ENCODE measurements around the gene VCAM1. TPM values are rescaled to one million over a fixed set of nuclear protein-coding genes. Genes with fewer than 3 reads are reported as not detected.

Gene VCAM1
- total RNA-seq, 1 experiment from 2014 or later: 2.0 TPM

DNA sequence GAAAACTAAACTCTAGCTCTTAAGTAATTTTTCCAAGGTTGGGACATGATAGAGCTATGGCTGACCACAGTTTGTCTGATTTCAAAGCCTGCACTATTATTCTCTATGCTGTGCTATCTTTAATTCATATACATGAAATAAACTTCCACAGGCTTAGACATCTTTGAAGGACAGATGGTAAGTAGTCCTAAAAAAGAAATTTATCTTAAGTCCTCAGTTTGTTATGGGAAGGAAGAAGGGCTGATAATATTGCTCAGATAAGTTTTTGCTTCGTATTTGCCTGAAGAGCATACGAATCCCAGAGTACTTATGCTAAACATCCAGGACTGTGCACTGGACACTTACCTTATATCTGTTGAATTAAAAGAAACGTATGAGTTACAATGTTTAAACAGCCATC, 39.6 kb downstream of the VCAM1 start:
- Histone ChIP-seq H3K4me1 (ENCODE audit: insufficient read depth, low read length, poor library complexity, severe bottlenecking) (no peaks in the 10 kb centered on the region), H3K36me3 (ENCODE audit: insufficient read depth, low read length, poor library complexity, severe bottlenecking) (no peaks in the 10 kb centered on the region), H3K4me3 (ENCODE audit: low read depth, low read length, poor library complexity, severe bottlenecking) (no peak overlapping the region), H3K27me3 (replicated peaks; ENCODE audit: insufficient read depth, low read depth, low read length, poor library complexity) (no peaks in the 10 kb centered on the region), H3K9me3 (ENCODE audit: low read depth, low read length, poor library complexity, severe bottlenecking) (no peaks in the 10 kb centered on the region), H3K27ac (ENCODE audit: low read depth, low read length, poor library complexity, severe bottlenecking) (no peak overlapping the region)
- TF ChIP-seq EZH2 (IDR thresholded peaks at IDR 0.05; ENCODE audit: borderline replicate concordance, low read depth, low read length, poor library complexity, severe bottlenecking): no peak
- BruUV-seq (replicated peaks): no TSS peak
- no peak for DNase-seq (ENCODE audit: low spot score)
- POLR2A ChIA-PET (ENCODE audit: low non-redundant PET): no interaction called here
- intact Hi-C loops (cut with micrococcal nuclease; ENCODE audit: unreplicated experiment): no loop called here
- CTCF ChIA-PET: no interaction called here

DNA sequence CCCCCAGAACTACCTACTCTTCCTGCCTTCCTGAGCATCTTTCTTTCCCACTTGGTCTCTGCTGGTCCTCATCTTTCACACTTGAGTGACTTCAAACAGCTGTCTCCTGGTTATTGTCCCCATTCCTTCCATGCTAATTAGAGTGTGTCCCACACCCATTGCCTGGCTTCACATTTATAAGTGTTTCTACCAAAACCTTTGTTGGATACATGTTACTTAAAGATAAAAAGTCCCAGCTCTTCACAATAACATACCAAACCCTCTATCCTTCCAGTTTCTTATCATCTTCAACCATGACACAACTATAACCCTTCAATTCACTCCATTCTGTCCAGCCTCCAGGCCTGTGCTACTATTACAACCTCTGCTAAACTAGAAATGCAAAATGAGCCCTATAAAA, 41.0 kb downstream of the VCAM1 start:
- no peaks in the 10 kb centered on the region for H3K9me3 ChIP-seq (ENCODE audit: low read depth, low read length, poor library complexity, severe bottlenecking)
- DNase-seq (ENCODE audit: low spot score): no peak
- intact Hi-C loops (cut with micrococcal nuclease; ENCODE audit: unreplicated experiment): no loop called here
- no peak overlapping the region for H3K27ac ChIP-seq (ENCODE audit: low read depth, low read length, poor library complexity, severe bottlenecking)
- CTCF ChIA-PET: interaction anchor here (0.6 kb wide), 1 partner anchor 17 kb away, joined by 11 read pairs; no protein-coding TSS in a partner anchor
- H3K4me3 ChIP-seq (ENCODE audit: low read depth, low read length, poor library complexity, severe bottlenecking): no peak overlapping the region
- TF ChIP-seq, protein P1, sequence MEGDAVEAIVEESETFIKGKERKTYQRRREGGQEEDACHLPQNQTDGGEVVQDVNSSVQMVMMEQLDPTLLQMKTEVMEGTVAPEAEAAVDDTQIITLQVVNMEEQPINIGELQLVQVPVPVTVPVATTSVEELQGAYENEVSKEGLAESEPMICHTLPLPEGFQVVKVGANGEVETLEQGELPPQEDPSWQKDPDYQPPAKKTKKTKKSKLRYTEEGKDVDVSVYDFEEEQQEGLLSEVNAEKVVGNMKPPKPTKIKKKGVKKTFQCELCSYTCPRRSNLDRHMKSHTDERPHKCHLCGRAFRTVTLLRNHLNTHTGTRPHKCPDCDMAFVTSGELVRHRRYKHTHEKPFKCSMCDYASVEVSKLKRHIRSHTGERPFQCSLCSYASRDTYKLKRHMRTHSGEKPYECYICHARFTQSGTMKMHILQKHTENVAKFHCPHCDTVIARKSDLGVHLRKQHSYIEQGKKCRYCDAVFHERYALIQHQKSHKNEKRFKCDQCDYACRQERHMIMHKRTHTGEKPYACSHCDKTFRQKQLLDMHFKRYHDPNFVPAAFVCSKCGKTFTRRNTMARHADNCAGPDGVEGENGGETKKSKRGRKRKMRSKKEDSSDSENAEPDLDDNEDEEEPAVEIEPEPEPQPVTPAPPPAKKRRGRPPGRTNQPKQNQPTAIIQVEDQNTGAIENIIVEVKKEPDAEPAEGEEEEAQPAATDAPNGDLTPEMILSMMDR (conservative IDR thresholded peaks at IDR 0.05; ENCODE audit: low read depth, low read length): no peak
- TF ChIP-seq EZH2 (IDR thresholded peaks at IDR 0.05; ENCODE audit: borderline replicate concordance, low read depth, low read length, poor library complexity, severe bottlenecking): no peak
- H3K36me3 ChIP-seq (ENCODE audit: insufficient read depth, low read length, poor library complexity, severe bottlenecking): no peaks in the 10 kb centered on the region
- no TSS peak for BruUV-seq (replicated peaks)
- no peaks in the 10 kb centered on the region for H3K27me3 ChIP-seq (replicated peaks; ENCODE audit: insufficient read depth, low read depth, low read length, poor library complexity)
- POLR2A ChIA-PET (ENCODE audit: low non-redundant PET): interaction anchor here (0.5 kb wide), 1 partner anchor 492 kb away, joined by 8 read pairs; no protein-coding TSS in a partner anchor
- H3K4me1 ChIP-seq (ENCODE audit: insufficient read depth, low read length, poor library complexity, severe bottlenecking): no peaks in the 10 kb centered on the region

DNA sequence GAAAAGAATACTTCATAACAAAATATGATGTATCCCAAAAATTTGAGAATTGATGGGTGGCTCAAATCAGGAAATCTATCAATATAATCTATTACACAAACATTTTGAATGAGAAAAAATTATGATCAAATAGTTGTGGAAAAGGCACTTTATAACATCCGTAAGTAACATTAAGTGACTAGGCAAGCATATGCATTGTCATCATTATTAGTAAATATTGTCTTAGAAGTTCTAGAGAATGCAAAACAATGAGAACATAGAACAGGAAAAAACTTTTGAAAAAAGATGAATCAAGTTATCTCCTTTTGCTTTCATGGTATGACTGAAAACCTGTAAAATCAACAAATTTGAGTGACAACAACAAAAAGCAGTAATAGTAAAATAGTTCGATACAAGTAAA, 42.9 kb downstream of the VCAM1 start:
- Histone ChIP-seq H3K4me3 (ENCODE audit: low read depth, low read length, poor library complexity, severe bottlenecking) (no peak overlapping the region), H3K4me1 (ENCODE audit: insufficient read depth, low read length, poor library complexity, severe bottlenecking) (no peaks in the 10 kb centered on the region), H3K27ac (ENCODE audit: low read depth, low read length, poor library complexity, severe bottlenecking) (no peak overlapping the region), H3K36me3 (ENCODE audit: insufficient read depth, low read length, poor library complexity, severe bottlenecking) (no peaks in the 10 kb centered on the region), H3K9me3 (ENCODE audit: low read depth, low read length, poor library complexity, severe bottlenecking) (no peaks in the 10 kb centered on the region), H3K27me3 (replicated peaks; ENCODE audit: insufficient read depth, low read depth, low read length, poor library complexity) (no peaks in the 10 kb centered on the region)
- intact Hi-C loops (cut with micrococcal nuclease; ENCODE audit: unreplicated experiment): no loop called here
- TF ChIP-seq EZH2 (IDR thresholded peaks at IDR 0.05; ENCODE audit: borderline replicate concordance, low read depth, low read length, poor library complexity, severe bottlenecking): no peak
- TF ChIP-seq, protein P1 (conservative IDR thresholded peaks at IDR 0.05; ENCODE audit: low read depth, low read length): no peak
- ChIA-PET CTCF (no interaction called here), POLR2A (ENCODE audit: low non-redundant PET) (no interaction called here)
- BruUV-seq (replicated peaks): no TSS peak
- no peak for DNase-seq (ENCODE audit: low spot score)

DNA sequence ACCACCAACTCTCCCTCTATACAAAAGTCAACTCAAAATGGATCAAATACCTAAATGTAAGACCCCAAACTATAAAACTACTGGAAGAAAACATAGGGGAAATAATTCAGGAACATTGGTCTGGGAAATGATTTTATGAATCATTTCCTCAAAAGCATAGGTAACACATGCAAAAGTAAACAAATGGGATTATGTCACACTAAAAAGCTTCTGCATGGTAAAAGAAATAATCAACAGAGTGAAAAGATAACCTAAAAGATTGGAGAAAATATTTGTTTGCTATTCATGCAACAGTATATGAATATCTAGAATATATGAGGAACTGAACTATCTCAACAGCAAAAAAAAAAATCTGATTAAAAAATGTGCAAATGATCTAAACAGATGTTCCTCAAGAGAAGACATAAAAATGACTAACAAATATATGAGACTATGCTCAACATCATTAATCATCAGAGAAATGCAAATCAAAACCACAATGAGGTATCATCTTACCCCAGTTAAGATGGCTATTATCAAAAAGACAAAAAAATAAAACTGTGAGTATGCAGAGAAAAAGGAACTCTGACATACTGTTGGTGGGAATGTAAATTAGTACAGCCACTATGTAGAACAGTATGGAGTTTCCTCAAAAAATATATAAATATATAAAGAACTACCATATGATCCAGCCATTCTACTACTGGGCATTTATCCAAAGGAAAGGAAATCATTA, 47.8 kb downstream of the VCAM1 start:
- no peak for TF ChIP-seq EZH2 (IDR thresholded peaks at IDR 0.05; ENCODE audit: borderline replicate concordance, low read depth, low read length, poor library complexity, severe bottlenecking)
- TF ChIP-seq, protein P1 (conservative IDR thresholded peaks at IDR 0.05; ENCODE audit: low read depth, low read length): no peak
- ChIA-PET CTCF (no interaction called here), POLR2A (ENCODE audit: low non-redundant PET) (no interaction called here)
- Histone ChIP-seq H3K4me3 (ENCODE audit: low read depth, low read length, poor library complexity, severe bottlenecking) (no peak overlapping the region), H3K27ac (ENCODE audit: low read depth, low read length, poor library complexity, severe bottlenecking) (no peak overlapping the region), H3K27me3 (replicated peaks; ENCODE audit: insufficient read depth, low read depth, low read length, poor library complexity) (no peaks in the 10 kb centered on the region), H3K4me1 (ENCODE audit: insufficient read depth, low read length, poor library complexity, severe bottlenecking) (no peaks in the 10 kb centered on the region), H3K9me3 (ENCODE audit: low read depth, low read length, poor library complexity, severe bottlenecking) (no peaks in the 10 kb centered on the region), H3K36me3 (ENCODE audit: insufficient read depth, low read length, poor library complexity, severe bottlenecking) (no peaks in the 10 kb centered on the region)
- BruUV-seq (replicated peaks): no TSS peak
- intact Hi-C loops (cut with micrococcal nuclease; ENCODE audit: unreplicated experiment): no loop called here
- peak; percentile 4 for DNase-seq (ENCODE audit: low spot score)
